Measurements from ENCODE around the gene PLCL2.

GRCh38 chr3:16860234-16860633 is 24.5 kb upstream of the PLCL2 start:
- no peak for TF ChIP-seq POLR2A (IDR thresholded peaks at IDR 0.05; ENCODE audit: low read depth, low read length)
- no peak for TF ChIP-seq POLR2AphosphoS5 (IDR thresholded peaks at IDR 0.05; ENCODE audit: low read depth, low read length)
- TF ChIP-seq SPI1 (IDR thresholded peaks at IDR 0.05; ENCODE audit: low read depth, low read length), result no peak
